ENCODE measurements around the gene ROMO1.

The ROMO1 gene

GRCh38 chr20:35734777-35735649 lies 35.8 kb downstream of the ROMO1 start:
- Histone ChIP-seq H3K27ac (ENCODE audit: low read depth, low read length) (no peak overlapping the region), H3K4me1 (ENCODE audit: control insufficient read depth, low read length) (peaks cover 43% of the 10 kb centered on the region), H3F3A (ENCODE audit: control insufficient read depth, insufficient read depth) (peaks cover 34% of the 10 kb centered on the region), H3K36me3 (ENCODE audit: control insufficient read depth, low read length) (peaks cover 100% of the 10 kb centered on the region), H3K9me2 (replicated peaks; ENCODE audit: control insufficient read depth, low read length) (no peaks in the 10 kb centered on the region), H3K4me2 (ENCODE audit: low read length) (peak overlapping the region; percentile 22; the same call in 1 of the 2 replicates), H3K79me2 (ENCODE audit: control insufficient read depth, low read length) (peaks cover 100% of the 10 kb centered on the region), H3K9me3 (ENCODE audit: control insufficient read depth, insufficient read depth, low read length) (no peaks in the 10 kb centered on the region), H3K27me3 (ENCODE audit: control insufficient read depth, low read length) (no peaks in the 10 kb centered on the region), H3K4me3 (ENCODE audit: low read length) (no peak overlapping the region), H4K20me1 (ENCODE audit: control insufficient read depth, insufficient read depth, low read depth, low read length) (peaks cover 55% of the 10 kb centered on the region)
- TF ChIP-seq EZH2phosphoT487 (IDR thresholded peaks at IDR 0.05; ENCODE audit: borderline replicate concordance, low read length), result no peak
- TF ChIP-seq, protein P1, sequence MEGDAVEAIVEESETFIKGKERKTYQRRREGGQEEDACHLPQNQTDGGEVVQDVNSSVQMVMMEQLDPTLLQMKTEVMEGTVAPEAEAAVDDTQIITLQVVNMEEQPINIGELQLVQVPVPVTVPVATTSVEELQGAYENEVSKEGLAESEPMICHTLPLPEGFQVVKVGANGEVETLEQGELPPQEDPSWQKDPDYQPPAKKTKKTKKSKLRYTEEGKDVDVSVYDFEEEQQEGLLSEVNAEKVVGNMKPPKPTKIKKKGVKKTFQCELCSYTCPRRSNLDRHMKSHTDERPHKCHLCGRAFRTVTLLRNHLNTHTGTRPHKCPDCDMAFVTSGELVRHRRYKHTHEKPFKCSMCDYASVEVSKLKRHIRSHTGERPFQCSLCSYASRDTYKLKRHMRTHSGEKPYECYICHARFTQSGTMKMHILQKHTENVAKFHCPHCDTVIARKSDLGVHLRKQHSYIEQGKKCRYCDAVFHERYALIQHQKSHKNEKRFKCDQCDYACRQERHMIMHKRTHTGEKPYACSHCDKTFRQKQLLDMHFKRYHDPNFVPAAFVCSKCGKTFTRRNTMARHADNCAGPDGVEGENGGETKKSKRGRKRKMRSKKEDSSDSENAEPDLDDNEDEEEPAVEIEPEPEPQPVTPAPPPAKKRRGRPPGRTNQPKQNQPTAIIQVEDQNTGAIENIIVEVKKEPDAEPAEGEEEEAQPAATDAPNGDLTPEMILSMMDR (IDR thresholded peaks at IDR 0.05; ENCODE audit: low read depth, low read length, poor library complexity, severe bottlenecking), result no peak

GRCh38 chr20:35735826-35736470 lies 36.7 kb downstream of the ROMO1 start:
- H4K20me1 ChIP-seq (ENCODE audit: control insufficient read depth, insufficient read depth, low read depth, low read length), result peaks cover 57% of the 10 kb centered on the region
- peaks cover 100% of the 10 kb centered on the region for H3K79me2 ChIP-seq (ENCODE audit: control insufficient read depth, low read length)
- H3K9me3 ChIP-seq (ENCODE audit: control insufficient read depth, insufficient read depth, low read length), result no peaks in the 10 kb centered on the region
- peak overlapping the region; percentile 22 for H3K4me2 ChIP-seq (ENCODE audit: low read length)
- peaks cover 50% of the 10 kb centered on the region for H3K4me1 ChIP-seq (ENCODE audit: control insufficient read depth, low read length)
- no peak overlapping the region for H3K4me3 ChIP-seq (ENCODE audit: low read length)
- TF ChIP-seq, protein P1 (IDR thresholded peaks at IDR 0.05; ENCODE audit: low read depth, low read length, poor library complexity, severe bottlenecking), result no peak
- no peak for TF ChIP-seq EZH2phosphoT487 (IDR thresholded peaks at IDR 0.05; ENCODE audit: borderline replicate concordance, low read length)
- H3K27me3 ChIP-seq (ENCODE audit: control insufficient read depth, low read length), result no peaks in the 10 kb centered on the region
- H3K9me2 ChIP-seq (replicated peaks; ENCODE audit: control insufficient read depth, low read length), result no peaks in the 10 kb centered on the region
- H3K36me3 ChIP-seq (ENCODE audit: control insufficient read depth, low read length), result peaks cover 100% of the 10 kb centered on the region
- no peak overlapping the region for H3K27ac ChIP-seq (ENCODE audit: low read depth, low read length)
- peaks cover 36% of the 10 kb centered on the region for H3F3A ChIP-seq (ENCODE audit: control insufficient read depth, insufficient read depth)

- H3K27ac ChIP-seq (ENCODE audit: low read depth, low read length), result no peak overlapping the region
- peaks cover 45% of the 10 kb centered on the region for H4K20me1 ChIP-seq (ENCODE audit: control insufficient read depth, insufficient read depth, low read depth, low read length)
- no peak overlapping the region for H3K4me3 ChIP-seq (ENCODE audit: low read length)
- no peaks in the 10 kb centered on the region for H3K9me3 ChIP-seq (ENCODE audit: control insufficient read depth, insufficient read depth, low read length)
- peaks cover 51% of the 10 kb centered on the region for H3K4me1 ChIP-seq (ENCODE audit: control insufficient read depth, low read length)
- TF ChIP-seq, protein P1 (IDR thresholded peaks at IDR 0.05; ENCODE audit: low read depth, low read length, poor library complexity, severe bottlenecking), result no peak
- TF ChIP-seq EZH2phosphoT487 (IDR thresholded peaks at IDR 0.05; ENCODE audit: borderline replicate concordance, low read length), result no peak
- H3F3A ChIP-seq (ENCODE audit: control insufficient read depth, insufficient read depth), result peaks cover 30% of the 10 kb centered on the region
- H3K36me3 ChIP-seq (ENCODE audit: control insufficient read depth, low read length), result peaks cover 95% of the 10 kb centered on the region
- H3K79me2 ChIP-seq (ENCODE audit: control insufficient read depth, low read length), result peaks cover 96% of the 10 kb centered on the region
- H3K4me2 ChIP-seq (ENCODE audit: low read length), result peak overlapping the region; percentile 24; the same call in 1 of the 2 replicates
- no peaks in the 10 kb centered on the region for H3K9me2 ChIP-seq (replicated peaks; ENCODE audit: control insufficient read depth, low read length)
- H3K27me3 ChIP-seq (ENCODE audit: control insufficient read depth, low read length), result no peaks in the 10 kb centered on the region
Observed at GRCh38 chr20:35737865-35738333, 38.7 kb downstream of the ROMO1 start.
